HG03159 (cell line): ENCODE data around the gene CSTA.
"Not testable (repeated sequence)": the region's sequence is repeated elsewhere in the genome, so short reads cannot be mapped to it uniquely, and the experiment has no call there.

Experiments used
- ATAC-seq: cut with Tn5 transposase; IDR thresholded peaks from one replicate; pipeline ENCODE4 v1.9.1; 2021; ENCODE audit warnings: mild to moderate bottlenecking, moderate library complexity; ENCODE audit not compliant: unreplicated experiment

The CSTA gene

GRCh38 chr3:122322095-122323075, 2.7 kb upstream of the CSTA start:
- ATAC-seq, result no peak

DNA sequence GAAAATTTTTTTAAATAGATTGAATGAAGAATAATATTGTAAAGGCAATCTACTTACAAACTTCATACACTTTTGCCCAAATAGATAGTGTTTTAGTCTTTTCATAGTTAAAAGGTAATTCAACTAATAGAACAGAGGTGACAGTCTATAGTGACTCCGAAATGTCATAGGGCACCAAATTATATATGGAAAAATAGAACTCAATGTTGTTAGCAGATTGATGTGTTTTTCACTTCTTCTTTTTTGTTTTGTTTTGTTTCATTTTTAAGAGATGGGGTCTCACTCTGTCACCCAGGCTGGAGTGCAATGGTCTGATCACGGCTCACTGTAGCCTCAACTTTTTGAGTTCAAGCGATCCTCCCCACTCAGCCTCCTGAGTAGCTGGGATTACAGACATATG, 721 bp downstream of the CSTA start:
- no peak for ATAC-seq

GRCh38 chr3:122331886-122332285, 6.8 kb downstream of the CSTA start:
- no peak for ATAC-seq

GRCh38 chr3:122332551-122332950, 7.5 kb downstream of the CSTA start:
- ATAC-seq, result no peak

DNA sequence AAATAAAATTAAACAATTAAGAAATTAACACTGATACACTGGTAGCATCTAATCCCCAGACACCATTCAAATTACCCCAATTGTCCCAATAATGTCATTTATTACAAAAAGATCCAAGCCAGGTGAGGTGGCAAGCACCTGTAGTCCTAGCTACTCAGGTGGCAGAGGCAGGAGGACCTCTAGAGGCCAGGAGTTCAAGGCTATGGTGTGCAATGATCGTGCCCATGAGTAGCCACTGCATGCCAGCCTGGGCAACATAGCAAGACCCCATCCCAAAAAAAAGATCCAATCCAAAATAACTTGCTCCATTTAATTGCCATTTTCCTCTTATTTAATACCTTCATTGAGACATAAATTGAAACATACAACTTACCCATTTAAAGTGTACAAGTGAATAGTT, 17.8 kb downstream of the CSTA start:
- no peak for ATAC-seq

DNA sequence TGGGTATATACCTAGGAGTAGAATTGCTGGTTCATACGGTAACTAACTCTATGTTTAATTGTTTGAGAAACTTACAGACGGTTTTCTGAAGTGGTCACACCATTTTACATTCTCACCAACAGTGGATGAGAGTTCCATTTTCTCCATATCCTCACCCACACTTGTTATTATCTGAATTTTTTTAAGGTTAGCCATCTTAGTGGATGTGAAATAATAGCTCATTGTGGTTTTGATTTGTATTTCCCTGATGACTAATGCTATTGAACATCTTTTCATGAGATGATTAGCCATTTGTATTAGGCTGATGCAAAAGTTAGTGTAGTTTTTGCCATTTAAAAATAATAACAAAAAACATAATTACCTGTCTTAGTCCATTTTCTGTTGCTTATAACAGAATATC, 18.6 kb downstream of the CSTA start:
- no peak for ATAC-seq

- no peak for ATAC-seq
Measured at GRCh38 chr3:122349171-122349570, 24.1 kb downstream of the CSTA start.

DNA sequence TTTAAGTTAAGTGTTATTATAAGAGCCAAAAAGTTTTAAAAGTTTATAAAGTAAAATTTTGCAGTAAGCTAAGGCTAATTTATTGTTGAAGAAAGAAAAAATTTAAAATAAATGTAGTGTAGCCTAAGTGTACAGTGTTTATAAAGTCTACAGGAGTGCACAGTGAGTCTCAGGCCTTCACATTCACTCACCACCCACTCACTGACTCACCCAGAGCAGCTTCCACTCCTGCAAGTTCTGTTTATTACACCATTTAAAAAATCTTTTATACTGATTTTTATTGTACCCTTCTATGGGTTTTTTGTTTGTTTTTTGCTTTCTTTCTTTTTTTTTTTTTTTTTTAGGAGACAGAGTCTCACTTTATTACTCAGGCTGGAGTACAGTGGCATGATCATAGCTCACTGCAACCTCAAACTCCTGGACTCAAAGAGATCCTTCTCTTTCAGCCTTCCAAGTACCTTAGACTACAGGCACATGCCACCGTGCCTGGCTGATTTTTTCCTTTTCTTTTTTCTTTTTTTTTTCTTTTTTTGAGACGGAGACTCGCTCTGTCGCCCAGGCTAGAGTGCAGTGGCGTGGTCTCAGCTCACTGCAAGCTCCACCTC, 25.9 kb downstream of the CSTA start:
- ATAC-seq, result no peak

DNA sequence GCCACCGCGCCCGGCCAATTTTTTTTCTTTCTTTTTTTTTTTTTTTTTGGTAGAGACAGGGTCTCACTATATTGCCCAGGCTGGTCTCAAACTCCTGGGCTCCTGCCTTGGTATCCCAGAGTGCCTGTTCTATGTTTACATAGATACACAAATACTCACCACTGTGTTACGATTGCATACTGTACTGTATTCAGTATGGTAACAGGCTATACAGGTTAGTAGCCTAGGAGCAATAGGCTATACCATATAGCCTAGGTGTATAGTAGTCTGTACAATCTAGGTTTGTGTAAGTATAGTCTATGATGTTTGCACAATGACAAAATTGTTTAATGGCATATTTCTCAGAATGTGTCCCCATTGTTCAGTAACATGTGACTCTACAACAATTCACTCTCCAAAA, 26.6 kb downstream of the CSTA start:
- ATAC-seq, result no peak

GRCh38 chr3:122353215-122353614, 28.2 kb downstream of the CSTA start:
- no peak for ATAC-seq

GRCh38 chr3:122353893-122354401, 28.9 kb downstream of the CSTA start:
- no peak for ATAC-seq

DNA sequence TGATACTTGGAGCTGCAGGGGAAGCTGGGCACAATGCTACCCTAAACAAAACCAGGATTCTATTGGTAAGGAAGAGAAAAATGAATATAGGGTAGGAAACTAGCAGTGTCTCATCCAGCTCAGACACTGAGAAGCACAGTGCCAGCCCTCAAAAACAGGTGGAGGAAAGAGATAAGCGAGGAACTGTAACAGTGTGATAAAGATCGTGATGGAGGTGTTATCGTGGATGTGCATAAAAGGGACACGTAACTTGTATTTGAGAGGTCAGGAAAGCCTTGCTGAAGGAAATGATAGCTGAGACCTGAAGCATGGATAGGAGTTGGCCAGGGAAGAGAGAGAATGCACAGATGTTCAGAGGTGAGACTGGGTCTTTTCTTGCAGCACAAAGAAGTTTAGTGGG, 30.6 kb downstream of the CSTA start:
- no peak for ATAC-seq

- no peak for ATAC-seq
Measured at GRCh38 chr3:122356402-122356801, 31.4 kb downstream of the CSTA start.

DNA sequence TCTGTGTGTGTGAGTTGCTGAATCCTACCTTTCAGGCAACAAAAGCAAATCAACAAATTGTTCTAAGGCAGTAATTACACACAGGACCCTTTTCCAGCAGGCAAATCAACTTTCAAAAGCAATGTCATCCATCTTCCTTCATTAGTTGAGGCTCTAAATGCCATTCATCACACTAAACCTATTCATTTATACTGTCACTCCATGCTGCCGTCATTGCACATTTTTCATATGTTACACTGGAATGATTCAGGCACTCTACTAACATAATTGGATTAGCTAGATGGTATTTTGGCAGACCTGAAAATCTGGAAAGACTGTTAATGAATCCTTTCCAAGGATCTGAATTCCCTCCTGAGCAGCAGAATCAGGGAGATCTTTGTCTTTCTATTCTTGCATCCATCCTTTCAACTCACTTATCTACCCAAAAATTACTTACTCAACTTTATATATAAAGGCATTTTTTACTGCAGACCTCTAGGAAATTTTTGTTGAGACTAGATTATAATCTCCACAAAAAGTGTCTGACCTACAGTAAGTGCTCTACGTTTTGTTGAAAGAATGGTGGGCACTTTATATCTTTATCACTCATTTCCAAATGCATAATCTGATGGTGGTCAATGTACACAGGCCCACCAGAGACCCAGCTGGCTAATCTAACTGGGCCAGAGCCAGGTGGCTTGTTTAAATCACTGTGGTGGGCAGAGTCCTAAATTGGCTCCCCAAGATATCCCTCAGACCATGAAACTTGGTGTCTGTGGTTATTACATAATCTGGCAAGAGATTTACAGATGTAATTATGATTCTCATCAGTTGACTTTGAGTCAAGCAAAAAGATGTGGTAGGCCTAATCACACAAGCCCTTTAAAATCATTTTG, 33.0 kb downstream of the CSTA start:
- no peak for ATAC-seq

DNA sequence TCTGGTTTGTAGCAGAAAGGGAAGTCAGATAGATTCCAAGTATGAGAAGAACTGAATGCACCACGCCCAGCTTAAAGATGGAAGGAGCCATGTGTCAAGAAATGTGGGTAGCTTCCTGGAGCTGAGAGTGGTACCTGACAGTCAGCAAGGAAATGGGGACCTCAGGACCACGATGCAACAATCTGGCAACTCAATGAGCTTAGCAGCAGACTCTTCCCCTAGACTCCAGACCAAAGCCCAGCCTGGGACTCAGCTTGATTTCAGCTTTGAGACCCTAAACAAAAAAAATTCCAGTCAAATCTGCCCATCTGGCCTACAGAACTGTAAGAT, 33.6 kb downstream of the CSTA start:
- ATAC-seq, result no peak

DNA sequence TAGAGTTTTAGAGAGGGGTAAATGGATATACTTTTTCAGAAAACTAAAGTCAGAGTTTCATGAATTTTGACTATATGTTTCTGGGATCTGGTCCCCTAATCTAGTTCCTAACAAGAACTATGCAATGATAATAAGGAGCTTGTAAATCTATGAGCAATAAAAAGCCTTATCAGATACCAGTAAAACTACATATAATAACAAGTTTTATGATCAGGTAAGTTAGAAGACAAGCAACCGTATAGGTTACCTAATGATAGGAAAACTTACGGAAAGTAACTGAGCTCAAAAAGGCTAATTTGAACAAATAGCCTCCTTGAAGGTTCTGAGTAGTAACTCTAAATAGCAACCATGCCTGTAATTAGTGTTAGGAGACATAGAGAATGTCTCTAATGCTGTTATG, 37.0 kb downstream of the CSTA start:
- ATAC-seq, result no peak

GRCh38 chr3:122364490-122364889, 39.4 kb downstream of the CSTA start:
- ATAC-seq, result no peak

DNA sequence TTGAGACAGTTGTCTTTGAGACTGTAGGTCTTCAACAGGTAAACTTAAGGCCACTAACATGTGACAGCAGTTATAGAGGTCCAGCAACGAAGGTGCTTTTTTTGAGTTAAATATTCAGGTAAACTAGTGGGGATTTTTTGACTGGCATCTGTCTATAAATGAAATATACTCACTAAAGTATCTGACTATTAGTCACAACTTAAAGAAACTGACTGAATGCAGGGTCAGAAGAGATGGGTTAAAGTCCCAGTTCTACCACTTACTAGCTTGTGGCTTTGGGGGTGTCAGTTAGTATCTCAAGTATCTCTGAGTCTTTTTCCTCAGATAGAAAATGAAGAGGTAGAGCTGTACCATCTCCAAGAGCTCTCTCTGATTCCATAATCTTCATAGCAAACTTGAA, 40.0 kb downstream of the CSTA start:
- no peak for ATAC-seq

DNA sequence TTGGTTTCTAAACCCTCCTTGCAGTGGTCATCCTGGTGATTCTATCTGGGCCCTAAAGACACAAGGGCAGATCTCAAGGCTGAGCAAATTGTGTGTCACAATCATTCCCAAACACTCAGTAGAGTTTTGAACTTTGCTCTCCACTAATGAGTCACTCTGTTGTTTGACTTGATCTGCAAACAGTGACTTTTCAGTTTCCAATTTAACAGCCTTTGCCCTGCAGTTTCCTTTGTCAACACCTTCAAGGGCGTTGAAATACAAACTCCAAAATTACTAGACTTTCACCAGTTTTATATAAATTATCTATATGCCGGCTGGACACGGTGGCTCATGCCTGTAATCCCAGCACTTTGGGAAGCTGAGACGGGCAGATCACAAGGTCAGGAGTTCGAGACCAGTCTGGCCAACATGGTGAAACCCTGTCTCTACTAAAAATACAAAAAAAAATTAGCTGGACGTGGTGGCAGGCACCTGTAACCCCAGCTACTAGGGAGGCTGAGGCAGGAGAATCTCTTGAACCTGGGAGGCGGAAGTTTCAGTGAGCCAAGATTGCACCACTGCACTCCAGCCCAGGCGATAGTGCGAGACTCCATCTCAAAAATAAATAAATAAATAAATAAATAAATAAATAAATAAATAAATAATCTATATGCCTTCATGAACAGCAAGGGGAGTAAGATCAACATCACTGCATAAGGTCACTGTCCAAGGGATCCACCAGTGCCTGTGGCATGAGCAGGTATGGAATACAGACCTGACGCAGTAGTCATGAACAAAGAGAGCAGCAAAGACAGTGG, 40.7 kb downstream of the CSTA start:
- not testable (repeated sequence) for ATAC-seq

GRCh38 chr3:122366379-122366749, 41.3 kb downstream of the CSTA start:
- ATAC-seq, result no peak

- no peak for ATAC-seq
Measured at GRCh38 chr3:122374034-122374433, 49.0 kb downstream of the CSTA start.
